ENCODE results near the gene RBM14. TPM values are rescaled to one million over a fixed set of nuclear protein-coding genes. Genes with fewer than 3 reads are reported as not detected.
A peak's percentile ranks its signal among the peaks of the same experiment; 100 is the strongest.

RBM14 gene
- total RNA-seq, 1 donor from 2014 or later, result 43.9 TPM

DNA sequence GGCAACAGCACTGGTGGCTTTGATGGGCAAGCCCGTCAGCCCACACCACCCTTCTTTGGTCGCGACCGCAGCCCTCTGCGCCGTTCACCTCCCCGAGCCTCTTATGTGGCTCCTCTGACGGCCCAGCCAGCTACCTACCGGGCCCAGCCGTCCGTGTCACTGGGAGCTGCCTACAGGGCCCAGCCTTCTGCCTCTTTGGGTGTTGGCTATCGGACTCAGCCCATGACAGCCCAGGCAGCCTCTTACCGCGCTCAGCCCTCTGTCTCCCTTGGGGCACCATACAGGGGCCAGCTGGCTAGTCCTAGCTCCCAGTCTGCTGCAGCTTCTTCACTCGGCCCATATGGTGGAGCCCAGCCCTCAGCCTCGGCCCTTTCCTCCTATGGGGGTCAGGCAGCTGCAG, 8.0 kb downstream of the RBM14 start:
- H3K36me3 Mint-ChIP-seq (ENCODE audit: low read depth), result peaks cover 32% of the 10 kb centered on the region
- no peak overlapping the region for H3K4me3 Mint-ChIP-seq (ENCODE audit: unreplicated experiment)
- H3K27ac Mint-ChIP-seq (ENCODE audit: unreplicated experiment), result no peak overlapping the region

DNA sequence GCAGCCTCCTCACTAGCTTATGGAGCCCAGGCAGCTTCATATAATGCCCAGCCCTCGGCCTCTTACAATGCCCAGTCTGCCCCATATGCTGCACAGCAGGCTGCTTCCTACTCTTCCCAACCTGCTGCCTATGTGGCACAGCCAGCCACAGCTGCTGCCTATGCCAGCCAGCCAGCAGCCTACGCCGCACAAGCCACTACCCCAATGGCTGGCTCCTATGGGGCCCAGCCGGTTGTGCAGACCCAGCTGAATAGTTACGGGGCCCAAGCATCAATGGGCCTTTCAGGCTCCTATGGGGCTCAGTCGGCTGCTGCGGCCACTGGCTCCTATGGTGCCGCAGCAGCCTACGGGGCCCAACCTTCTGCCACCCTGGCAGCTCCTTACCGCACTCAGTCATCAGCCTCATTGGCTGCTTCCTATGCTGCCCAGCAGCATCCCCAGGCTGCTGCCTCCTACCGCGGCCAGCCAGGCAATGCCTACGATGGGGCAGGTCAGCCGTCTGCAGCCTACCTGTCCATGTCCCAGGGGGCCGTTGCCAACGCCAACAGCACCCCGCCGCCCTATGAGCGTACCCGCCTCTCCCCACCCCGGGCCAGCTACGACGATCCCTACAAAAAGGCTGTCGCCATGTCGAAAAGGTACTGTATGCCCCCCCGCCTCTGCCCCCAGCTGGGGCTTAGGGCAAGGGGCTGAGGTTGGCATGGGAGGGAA, 8.8 kb downstream of the RBM14 start:
- DNase-seq (ENCODE audit: low spot score), result peak; percentile 92
- no peaks in the 10 kb centered on the region for H3K27me3 Mint-ChIP-seq (ENCODE audit: low read depth)
- H3K9me3 Mint-ChIP-seq (ENCODE audit: low read depth), result no peaks in the 10 kb centered on the region
- no peak overlapping the region for H3K27ac Mint-ChIP-seq (ENCODE audit: unreplicated experiment)
- H3K4me1 Mint-ChIP-seq (ENCODE audit: low read depth), result peaks cover 32% of the 10 kb centered on the region
- H3K36me3 Mint-ChIP-seq (ENCODE audit: low read depth), result peaks cover 35% of the 10 kb centered on the region
- no peak overlapping the region for H3K4me3 Mint-ChIP-seq (ENCODE audit: unreplicated experiment)
- TF ChIP-seq, protein P1, sequence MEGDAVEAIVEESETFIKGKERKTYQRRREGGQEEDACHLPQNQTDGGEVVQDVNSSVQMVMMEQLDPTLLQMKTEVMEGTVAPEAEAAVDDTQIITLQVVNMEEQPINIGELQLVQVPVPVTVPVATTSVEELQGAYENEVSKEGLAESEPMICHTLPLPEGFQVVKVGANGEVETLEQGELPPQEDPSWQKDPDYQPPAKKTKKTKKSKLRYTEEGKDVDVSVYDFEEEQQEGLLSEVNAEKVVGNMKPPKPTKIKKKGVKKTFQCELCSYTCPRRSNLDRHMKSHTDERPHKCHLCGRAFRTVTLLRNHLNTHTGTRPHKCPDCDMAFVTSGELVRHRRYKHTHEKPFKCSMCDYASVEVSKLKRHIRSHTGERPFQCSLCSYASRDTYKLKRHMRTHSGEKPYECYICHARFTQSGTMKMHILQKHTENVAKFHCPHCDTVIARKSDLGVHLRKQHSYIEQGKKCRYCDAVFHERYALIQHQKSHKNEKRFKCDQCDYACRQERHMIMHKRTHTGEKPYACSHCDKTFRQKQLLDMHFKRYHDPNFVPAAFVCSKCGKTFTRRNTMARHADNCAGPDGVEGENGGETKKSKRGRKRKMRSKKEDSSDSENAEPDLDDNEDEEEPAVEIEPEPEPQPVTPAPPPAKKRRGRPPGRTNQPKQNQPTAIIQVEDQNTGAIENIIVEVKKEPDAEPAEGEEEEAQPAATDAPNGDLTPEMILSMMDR (IDR thresholded peaks at IDR 0.05), result no peak

More for the DNA sequence above, 8.0 kb downstream of the RBM14 start:
- no peaks in the 10 kb centered on the region for H3K9me3 Mint-ChIP-seq (ENCODE audit: low read depth)
- peaks cover 38% of the 10 kb centered on the region for H3K4me1 Mint-ChIP-seq (ENCODE audit: low read depth)
- no peak for DNase-seq (ENCODE audit: low spot score)
- TF ChIP-seq, protein P1 (IDR thresholded peaks at IDR 0.05), result no peak
- H3K27me3 Mint-ChIP-seq (ENCODE audit: low read depth), result no peaks in the 10 kb centered on the region

DNA sequence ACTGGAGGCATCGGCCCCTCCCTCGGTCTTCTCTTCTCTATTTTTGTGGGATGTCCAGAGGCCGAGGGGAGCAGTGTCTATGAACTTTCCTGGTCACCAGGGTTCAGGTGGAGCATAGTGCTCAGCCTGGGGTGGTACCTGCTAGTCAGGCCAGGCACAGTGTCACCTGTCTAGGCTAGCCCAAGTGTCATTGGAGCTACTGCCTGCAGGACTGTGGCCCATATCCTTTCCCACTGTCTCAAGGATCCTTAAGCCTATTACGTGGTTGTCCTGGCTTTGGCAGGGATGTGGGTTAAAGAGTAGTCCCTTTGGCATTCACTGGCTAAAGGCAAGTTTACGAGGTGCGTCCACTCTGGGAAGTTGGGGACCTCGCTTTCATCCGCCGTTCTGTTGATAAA, 9.3 kb downstream of the RBM14 start:
- TF ChIP-seq, protein P1 (IDR thresholded peaks at IDR 0.05), result no peak
- Mint-ChIP-seq H3K9me3 (ENCODE audit: low read depth) (no peaks in the 10 kb centered on the region), H3K4me1 (ENCODE audit: low read depth) (peaks cover 28% of the 10 kb centered on the region), H3K36me3 (ENCODE audit: low read depth) (peaks cover 35% of the 10 kb centered on the region), H3K4me3 (ENCODE audit: unreplicated experiment) (no peak overlapping the region), H3K27me3 (ENCODE audit: low read depth) (no peaks in the 10 kb centered on the region), H3K27ac (ENCODE audit: unreplicated experiment) (no peak overlapping the region)
- no peak for DNase-seq (ENCODE audit: low spot score)

DNA sequence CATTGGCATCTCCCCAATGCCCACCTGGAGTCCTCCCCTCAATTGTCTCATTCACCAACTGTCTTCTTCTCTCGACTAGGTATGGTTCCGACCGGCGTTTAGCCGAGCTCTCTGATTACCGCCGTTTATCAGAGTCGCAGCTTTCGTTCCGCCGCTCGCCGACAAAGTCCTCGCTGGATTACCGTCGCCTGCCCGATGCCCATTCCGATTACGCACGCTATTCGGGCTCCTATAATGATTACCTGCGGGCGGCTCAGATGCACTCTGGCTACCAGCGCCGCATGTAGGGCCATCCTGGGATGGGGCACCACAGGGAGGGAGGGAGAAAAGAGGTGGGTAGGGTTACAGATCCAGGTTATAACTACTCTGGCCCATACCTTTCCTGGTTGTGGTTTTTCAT, 10.0 kb downstream of the RBM14 start:
- Mint-ChIP-seq H3K4me1 (ENCODE audit: low read depth) (peaks cover 24% of the 10 kb centered on the region), H3K9me3 (ENCODE audit: low read depth) (no peaks in the 10 kb centered on the region), H3K27ac (ENCODE audit: unreplicated experiment) (peak overlapping the region; percentile 17), H3K36me3 (ENCODE audit: low read depth) (peaks cover 35% of the 10 kb centered on the region), H3K4me3 (ENCODE audit: unreplicated experiment) (no peak overlapping the region), H3K27me3 (ENCODE audit: low read depth) (no peaks in the 10 kb centered on the region)
- DNase-seq (ENCODE audit: low spot score), result no peak
- TF ChIP-seq, protein P1 (IDR thresholded peaks at IDR 0.05), result no peak

DNA sequence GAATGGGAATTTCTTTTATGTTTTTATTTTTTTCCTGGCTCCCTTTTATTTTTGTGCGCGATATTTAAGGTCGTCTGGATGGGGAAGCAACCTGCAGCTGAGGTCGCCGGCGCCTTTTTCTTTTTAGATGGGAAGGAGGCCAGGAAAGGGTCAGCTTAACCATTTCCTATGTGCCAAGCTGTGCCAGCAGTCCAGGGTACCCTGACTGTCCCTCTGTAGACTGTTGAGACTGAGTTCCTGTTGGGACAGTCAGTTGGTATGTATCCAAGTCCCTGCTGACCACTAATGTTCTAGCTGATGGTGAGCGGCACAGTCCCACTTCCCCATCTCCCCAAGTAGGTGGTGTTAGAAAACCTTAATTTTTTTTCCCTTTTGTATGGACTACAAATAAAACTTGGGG, 10.5 kb downstream of the RBM14 start:
- H3K36me3 Mint-ChIP-seq (ENCODE audit: low read depth), result peaks cover 35% of the 10 kb centered on the region
- peaks cover 20% of the 10 kb centered on the region for H3K4me1 Mint-ChIP-seq (ENCODE audit: low read depth)
- no peak overlapping the region for H3K27ac Mint-ChIP-seq (ENCODE audit: unreplicated experiment)
- H3K4me3 Mint-ChIP-seq (ENCODE audit: unreplicated experiment), result no peak overlapping the region
- no peak for DNase-seq (ENCODE audit: low spot score)
- TF ChIP-seq, protein P1 (IDR thresholded peaks at IDR 0.05), result no peak
- no peaks in the 10 kb centered on the region for H3K27me3 Mint-ChIP-seq (ENCODE audit: low read depth)
- no peaks in the 10 kb centered on the region for H3K9me3 Mint-ChIP-seq (ENCODE audit: low read depth)

Measured in chondrocyte (in vitro differentiated cells).